Measurements from ENCODE around the gene E2F4.

GRCh38 chr16:67238278-67238575, 46.3 kb downstream of the E2F4 start:
- TF ChIP-seq CTCF (IDR thresholded peaks at IDR 0.05) (no peak), EZH2phosphoT487 (IDR thresholded peaks at IDR 0.05) (no peak)

All from neural progenitor cell (in vitro differentiated cells).